Body of pancreas (tissue), 4 donors: ENCODE measurements around the gene NACC1.

Experiments used
- POLR2A ChIP-seq, 3 donors: fragments of 450-650 bp; IDR thresholded peaks; one replicate each; pipeline ENCODE4 v1.6.1; 2016; ENCODE audit warnings: antibody characterized with exemption in 3 of 3, mild to moderate bottlenecking in 2 of 3
- TF ChIP-seq, protein P1 (sequence below), 7 experiments: fragments of 450-650 bp in 4 of 7; fragments of 200-600 bp in 3 of 7; sonication (generic) in 3 of 7; IDR thresholded peaks; one replicate each; pipeline ENCODE4 v1.5.1; 2016 to 2019; ENCODE audit warnings: antibody characterized with exemption in 7 of 7

DNA sequence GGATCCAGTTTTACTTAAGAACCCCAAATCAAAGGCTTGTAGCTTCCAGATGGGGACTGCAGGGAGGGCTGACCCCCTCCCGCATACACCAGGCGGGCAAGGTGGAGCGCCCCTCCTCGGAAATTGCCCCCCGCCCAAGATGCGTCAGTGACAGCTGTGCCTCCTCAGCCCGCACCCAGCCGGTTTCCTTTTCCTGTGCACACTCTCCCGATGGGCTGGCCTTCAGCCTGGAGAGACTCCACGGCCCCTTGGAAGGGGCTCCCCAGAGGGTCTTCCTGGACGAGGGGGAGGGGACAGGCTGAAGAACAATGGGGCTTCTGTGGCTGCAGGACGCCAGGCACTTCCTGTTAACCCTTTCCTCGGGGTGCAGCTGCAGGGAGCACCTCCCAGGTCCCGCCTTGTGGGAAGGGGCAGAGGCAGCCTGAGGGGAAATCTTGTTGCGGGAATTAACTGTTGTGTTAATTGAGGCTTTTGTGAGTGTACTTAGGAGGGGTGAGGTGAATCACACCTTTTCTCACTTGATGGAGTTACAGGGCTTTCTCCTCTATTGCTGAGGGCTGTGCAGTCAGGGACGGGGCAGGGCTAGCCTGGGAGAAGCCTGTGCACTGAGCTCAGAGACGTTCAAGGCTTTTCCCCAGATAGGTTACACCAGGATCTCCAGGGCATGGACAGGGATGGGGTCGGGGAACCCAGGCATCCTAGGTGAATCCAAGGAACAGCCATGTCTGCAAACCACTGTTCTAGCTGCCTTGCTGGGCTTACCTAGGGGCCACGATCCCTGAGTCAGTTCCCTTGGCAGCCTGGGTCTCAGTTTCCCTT lies 46.5 kb downstream of the NACC1 start:
- TF ChIP-seq, protein P1, sequence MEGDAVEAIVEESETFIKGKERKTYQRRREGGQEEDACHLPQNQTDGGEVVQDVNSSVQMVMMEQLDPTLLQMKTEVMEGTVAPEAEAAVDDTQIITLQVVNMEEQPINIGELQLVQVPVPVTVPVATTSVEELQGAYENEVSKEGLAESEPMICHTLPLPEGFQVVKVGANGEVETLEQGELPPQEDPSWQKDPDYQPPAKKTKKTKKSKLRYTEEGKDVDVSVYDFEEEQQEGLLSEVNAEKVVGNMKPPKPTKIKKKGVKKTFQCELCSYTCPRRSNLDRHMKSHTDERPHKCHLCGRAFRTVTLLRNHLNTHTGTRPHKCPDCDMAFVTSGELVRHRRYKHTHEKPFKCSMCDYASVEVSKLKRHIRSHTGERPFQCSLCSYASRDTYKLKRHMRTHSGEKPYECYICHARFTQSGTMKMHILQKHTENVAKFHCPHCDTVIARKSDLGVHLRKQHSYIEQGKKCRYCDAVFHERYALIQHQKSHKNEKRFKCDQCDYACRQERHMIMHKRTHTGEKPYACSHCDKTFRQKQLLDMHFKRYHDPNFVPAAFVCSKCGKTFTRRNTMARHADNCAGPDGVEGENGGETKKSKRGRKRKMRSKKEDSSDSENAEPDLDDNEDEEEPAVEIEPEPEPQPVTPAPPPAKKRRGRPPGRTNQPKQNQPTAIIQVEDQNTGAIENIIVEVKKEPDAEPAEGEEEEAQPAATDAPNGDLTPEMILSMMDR (IDR thresholded peaks at IDR 0.05), result peak in 1 of 7 experiments; percentile 2
- no peak for TF ChIP-seq POLR2A (IDR thresholded peaks at IDR 0.05)
